GM18858 (cell line): ENCODE measurements around the gene ATP8A1.

Experiments
- ATAC-seq: cut with Tn5 transposase; IDR thresholded peaks from one replicate; pipeline ENCODE4 v1.9.1; 2021; ENCODE audit not compliant: unreplicated experiment

ATP8A1 gene

GRCh38 chr4:42574870-42575430 lies 82.0 kb downstream of the ATP8A1 start:
- no peak for ATAC-seq

- ATAC-seq, result no peak
Observed at GRCh38 chr4:42573249-42573648, 83.7 kb downstream of the ATP8A1 start.

- ATAC-seq, result no peak
Observed at GRCh38 chr4:42570221-42570620, 86.7 kb downstream of the ATP8A1 start.

GRCh38 chr4:42568610-42569207 lies 88.2 kb downstream of the ATP8A1 start:
- peak; percentile 95 for ATAC-seq

GRCh38 chr4:42566835-42567234 lies 90.1 kb downstream of the ATP8A1 start:
- no peak for ATAC-seq

GRCh38 chr4:42562016-42562415 lies 94.9 kb downstream of the ATP8A1 start:
- ATAC-seq, result no peak

GRCh38 chr4:42561031-42561430 lies 95.9 kb downstream of the ATP8A1 start:
- ATAC-seq, result no peak

- no peak for ATAC-seq
Observed at GRCh38 chr4:42560467-42560861, 96.4 kb downstream of the ATP8A1 start.

GRCh38 chr4:42558156-42558555 lies 98.7 kb downstream of the ATP8A1 start:
- no peak for ATAC-seq

GRCh38 chr4:42555828-42556227 lies 101.1 kb downstream of the ATP8A1 start:
- ATAC-seq, result no peak

- no peak for ATAC-seq
Observed at GRCh38 chr4:42554072-42554471, 102.8 kb downstream of the ATP8A1 start.

- ATAC-seq, result no peak
Observed at GRCh38 chr4:42549896-42550295, 107.0 kb downstream of the ATP8A1 start.

GRCh38 chr4:42547805-42548204 lies 109.1 kb downstream of the ATP8A1 start:
- no peak for ATAC-seq

- no peak for ATAC-seq
Observed at GRCh38 chr4:42543762-42544161, 113.1 kb downstream of the ATP8A1 start.

- ATAC-seq, result no peak
Observed at GRCh38 chr4:42543126-42543525, 113.8 kb downstream of the ATP8A1 start.

- ATAC-seq, result no peak
Observed at GRCh38 chr4:42541647-42542046, 115.3 kb downstream of the ATP8A1 start.

GRCh38 chr4:42533042-42533441 lies 123.9 kb downstream of the ATP8A1 start:
- ATAC-seq, result no peak

GRCh38 chr4:42531341-42532030 lies 125.4 kb downstream of the ATP8A1 start:
- no peak for ATAC-seq

- ATAC-seq, result no peak
Observed at GRCh38 chr4:42523066-42523718, 133.7 kb downstream of the ATP8A1 start.

- peak; percentile 66 for ATAC-seq
Observed at GRCh38 chr4:42519803-42520417, 137.0 kb downstream of the ATP8A1 start.

- no peak for ATAC-seq
Observed at GRCh38 chr4:42515156-42515884, 141.6 kb downstream of the ATP8A1 start.
